Fibroblast of gingiva (primary cell): ENCODE data around the gene ANKMY1.
"Not testable (repeated sequence)": the region's sequence is repeated elsewhere in the genome, so short reads cannot be mapped to it uniquely, and the experiment has no call there.

Experiments used
- DNase-seq: peaks from one replicate; pipeline ENCODE4 v3.0.0-alpha.2; 2011; ENCODE audit warnings: low read depth

Gene ANKMY1

DNA sequence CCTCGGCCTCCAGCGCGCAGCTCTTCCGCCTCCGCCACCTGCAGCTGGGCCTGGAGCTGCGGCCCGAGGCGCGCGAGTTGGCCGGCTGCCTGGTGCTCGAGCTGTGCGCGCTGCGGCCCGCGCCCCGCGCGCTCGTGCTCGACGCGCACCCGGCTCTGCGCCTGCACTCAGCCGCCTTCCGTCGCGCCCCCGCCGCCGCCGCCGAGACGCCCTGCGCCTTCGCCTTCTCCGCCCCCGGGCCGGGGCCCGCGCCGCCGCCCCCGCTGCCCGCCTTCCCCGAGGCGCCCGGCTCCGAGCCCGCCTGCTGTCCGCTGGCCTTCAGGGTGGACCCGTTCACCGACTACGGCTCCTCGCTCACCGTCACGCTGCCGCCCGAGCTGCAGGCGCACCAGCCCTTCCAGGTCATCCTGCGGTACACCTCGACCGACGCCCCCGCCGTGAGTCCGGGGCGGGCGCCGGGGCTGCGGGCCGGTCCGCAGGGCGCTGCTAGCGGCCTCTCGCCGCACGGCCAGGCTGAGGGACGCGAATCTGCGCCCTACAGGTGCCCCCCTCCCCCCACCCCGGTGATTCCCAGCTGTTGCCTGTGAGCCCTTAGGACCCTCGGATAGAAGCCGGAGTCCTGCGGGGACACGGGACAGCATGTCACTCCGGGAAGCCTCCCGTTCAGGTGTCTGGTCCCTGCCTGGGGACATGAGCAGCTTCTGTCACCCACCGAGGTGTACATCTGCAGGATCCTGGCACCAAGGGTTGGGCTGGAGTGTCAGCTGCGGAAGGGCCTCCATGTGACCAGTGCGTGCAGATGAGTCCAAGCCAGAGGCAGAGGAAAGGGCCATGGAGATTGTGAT is 11.1 kb upstream of the ANKMY1 start:
- DNase-seq = peak; percentile 63

- peak; percentile 24 for DNase-seq
Measured at GRCh38 chr2:240567872-240568677, 10.3 kb upstream of the ANKMY1 start, which contains the start of gene RNPEPL1. RNPEPL1 (plus strand) TSS chr2:240568484; CDS start chr2:240568587, 103 bp downstream.

GRCh38 chr2:240567137-240567871 is 9.5 kb upstream of the ANKMY1 start:
- DNase-seq = no peak

GRCh38 chr2:240566203-240567136 is 8.7 kb upstream of the ANKMY1 start:
- DNase-seq = peak; percentile 87

- peak; percentile 32 for DNase-seq
Measured at GRCh38 chr2:240565333-240566202, 7.8 kb upstream of the ANKMY1 start.

- no peak for DNase-seq
Measured at GRCh38 chr2:240564561-240565332, 7.0 kb upstream of the ANKMY1 start.

DNA sequence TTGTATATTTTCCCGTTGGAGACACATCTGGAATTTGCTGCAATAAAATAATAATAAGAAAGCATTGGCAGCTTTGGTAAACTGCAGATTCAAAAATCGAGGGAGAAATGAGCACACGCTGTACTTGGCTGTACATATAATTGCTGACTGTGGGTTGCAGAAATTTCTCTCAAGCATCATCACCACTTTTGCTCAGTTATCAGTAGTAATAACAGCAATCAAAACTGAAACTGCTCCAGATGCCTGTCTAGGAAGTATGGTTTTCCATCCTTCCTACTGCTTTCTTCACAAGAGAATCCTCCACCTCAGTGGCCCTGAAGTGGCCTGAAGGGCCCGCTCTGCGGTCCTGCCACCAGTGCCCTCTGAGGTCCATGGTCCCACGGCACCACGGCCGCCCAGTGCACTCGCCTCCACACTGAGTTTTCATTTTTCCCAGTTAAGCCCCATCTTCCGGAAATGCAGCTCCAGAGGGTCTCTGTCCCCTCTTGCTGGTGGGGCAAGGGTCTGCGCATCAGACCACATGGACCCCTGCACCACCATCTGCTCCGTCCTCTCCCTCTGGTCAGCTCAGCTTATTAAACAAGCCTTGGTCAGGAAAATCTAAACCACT is 6.3 kb upstream of the ANKMY1 start:
- DNase-seq = no peak

DNA sequence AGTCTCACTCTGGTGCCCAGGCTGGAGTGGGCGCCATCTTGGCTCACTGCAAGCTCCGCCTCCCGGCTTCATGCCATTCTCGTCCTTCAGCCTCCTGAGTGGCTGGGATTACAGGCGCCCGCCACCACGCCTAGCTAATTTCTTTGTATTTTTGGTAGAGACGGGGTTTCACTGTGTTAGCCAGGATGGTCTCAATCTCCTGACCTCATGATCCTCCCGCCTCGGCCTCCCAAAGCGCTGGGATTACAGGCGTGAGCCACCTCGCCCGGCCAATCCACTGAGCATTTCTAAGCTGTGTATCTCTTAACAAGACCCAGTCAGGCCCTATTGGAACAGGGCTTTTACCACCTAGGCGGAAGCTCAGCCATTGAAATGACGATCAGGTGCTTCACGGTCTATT is 5.4 kb upstream of the ANKMY1 start:
- not testable (repeated sequence) for DNase-seq

DNA sequence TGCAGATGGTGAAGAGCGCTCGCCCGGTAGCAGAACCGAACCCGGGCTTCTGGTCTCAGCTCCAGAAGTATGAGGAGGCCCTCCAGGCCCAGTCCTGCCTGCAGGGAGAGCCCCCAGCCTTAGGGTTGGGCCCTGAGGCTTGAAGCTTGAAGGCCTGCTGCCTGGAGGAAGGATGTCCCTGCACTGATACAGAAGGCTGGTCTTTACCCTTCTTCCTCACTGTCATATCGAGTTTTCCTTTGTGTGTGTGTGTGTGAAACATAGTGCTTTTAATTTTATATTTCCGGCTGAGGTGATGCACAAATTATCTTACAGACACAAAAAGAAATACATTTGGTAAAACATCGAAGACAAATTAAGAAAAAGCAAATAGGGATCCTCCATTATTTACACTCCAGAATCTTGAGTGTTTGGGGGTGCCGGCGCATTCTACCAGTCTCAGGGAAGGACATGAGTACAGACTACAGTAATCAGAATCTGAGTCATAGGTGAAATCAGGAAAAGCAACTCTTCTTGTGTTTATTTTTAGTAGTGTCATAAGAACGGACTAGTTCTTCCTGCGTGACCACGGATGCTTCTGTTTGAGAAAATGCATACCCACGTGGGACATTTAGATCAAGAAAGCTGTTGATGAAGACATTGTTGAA is 3.7 kb upstream of the ANKMY1 start:
- DNase-seq = peak; percentile 78

- peak; percentile 98 for DNase-seq
Measured at GRCh38 chr2:240560480-240561324, 2.9 kb upstream of the ANKMY1 start.

- DNase-seq = peak; percentile 87
Measured at GRCh38 chr2:240560084-240560479, 2.3 kb upstream of the ANKMY1 start, which contains the start of gene DUSP28. DUSP28 (plus strand) TSS chr2:240560357; CDS start chr2:240560685, 328 bp downstream.

GRCh38 chr2:240559286-240559685 is 1.5 kb upstream of the ANKMY1 start:
- DNase-seq = no peak

DNA sequence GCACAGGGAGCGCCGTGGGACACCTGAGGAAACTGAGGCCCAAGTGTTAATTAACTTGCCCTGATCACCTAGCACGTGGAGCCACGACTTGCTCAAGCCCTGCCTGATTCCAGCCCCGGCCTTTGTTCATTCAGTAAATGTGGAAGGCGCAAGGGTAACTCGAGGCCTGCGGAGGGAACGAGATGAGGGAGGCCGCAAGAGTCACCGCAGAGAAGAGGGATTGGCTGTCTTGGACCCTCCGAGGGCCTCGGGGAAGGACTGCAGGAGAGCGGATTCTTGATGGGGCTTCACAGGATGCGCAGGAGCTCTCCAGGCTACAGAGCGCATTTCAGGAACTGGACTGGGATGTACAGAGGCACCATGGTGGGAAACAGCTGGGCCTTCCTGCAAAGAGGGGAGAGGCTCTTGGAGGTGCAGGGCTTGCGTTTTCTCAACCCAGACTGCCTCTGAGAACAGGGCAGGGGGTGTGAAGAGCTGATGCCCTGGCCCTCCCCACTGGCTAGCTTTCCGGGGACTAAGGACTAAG is 511 bp upstream of the ANKMY1 start:
- DNase-seq = no peak

DNA sequence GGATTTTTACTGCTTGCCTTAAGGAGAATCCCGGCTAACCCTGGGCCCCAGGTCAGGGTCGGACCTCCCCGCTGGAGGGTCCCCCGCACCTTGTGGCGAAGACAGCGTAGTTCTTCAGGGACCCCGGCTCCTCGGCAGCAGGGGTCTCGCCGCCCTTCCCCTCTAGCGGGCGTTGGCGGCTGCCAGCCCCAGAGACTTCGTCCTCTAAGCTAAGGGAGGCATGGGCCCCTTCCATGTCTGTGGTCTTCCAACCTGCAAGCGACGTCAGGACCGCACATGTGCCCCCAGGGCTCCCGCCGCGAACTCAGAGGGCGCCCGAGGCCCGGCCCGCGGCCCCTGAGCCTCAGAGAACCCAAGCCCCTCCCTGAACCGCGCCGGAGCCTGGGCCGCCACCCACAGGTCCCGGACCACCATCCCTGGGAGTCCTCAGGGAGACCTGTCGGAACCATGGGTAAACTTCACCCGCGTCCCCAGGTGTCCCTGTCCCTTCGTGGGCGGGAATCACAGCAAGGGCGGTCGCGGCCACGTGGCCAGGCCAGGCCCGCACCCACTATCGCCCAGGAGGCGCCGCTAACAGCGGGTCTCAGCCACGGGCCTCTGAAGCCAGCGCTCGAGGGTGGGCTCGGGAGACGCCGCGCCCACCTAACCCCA is 562 bp downstream of the ANKMY1 start:
- no peak for DNase-seq

DNA sequence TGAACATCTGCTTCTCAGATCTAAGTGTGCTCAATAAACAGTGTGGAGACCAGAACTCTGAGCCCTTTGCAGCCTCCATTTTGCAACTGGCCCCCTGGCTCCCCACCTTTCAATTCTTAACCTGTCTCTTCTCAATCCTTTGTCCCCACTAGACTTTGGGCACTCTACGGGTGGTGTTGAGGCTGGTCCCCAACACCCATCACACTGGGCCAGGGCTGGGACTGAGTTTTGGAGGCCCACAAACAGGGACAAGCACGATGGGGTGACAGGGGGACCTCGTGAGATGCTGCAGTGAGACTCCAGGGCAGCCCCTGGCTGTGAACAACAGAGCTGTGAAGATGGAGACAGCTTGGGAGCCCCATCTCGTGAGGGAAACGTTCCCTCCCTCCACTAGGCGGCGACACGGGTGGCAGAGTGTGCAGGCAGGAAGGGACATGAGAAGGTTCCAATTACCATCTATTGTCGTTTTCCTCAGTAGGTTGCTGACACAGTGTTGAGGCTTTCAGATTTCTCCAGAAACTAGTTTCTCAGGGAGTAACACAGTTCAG is 1.2 kb downstream of the ANKMY1 start:
- DNase-seq = peak; percentile 38

- no peak for DNase-seq
Measured at GRCh38 chr2:240555541-240556250, 2.1 kb downstream of the ANKMY1 start.
